Sigmoid colon (tissue), 7 donors: Measurements from ENCODE around the gene ARHGAP35. TPM values are rescaled to one million over a fixed set of nuclear protein-coding genes. Genes with fewer than 3 reads are reported as not detected.

ENCODE experiments used
- DNase-seq: peaks from one replicate; pipeline ENCODE4 v3.0.0-alpha.2; 2019
- H3K27ac ChIP-seq, 4 donors: fragments of 200-600 bp; sonication (generic); one replicate each; pipeline ENCODE4 v1.5.1; 2016 to 2019; ENCODE audit warnings: mild to moderate bottlenecking in 1 of 4
- H3K27me3 ChIP-seq, 3 donors: fragments of 200-600 bp; sonication (generic); one replicate each; pipeline ENCODE4 v1.5.1; 2019; ENCODE audit warnings: mild to moderate bottlenecking in 1 of 3
- H3K36me3 ChIP-seq, 4 donors: fragments of 200-600 bp; sonication (generic); one replicate each; pipeline ENCODE4 v1.5.1; 2016 to 2019
- H3K4me1 ChIP-seq, 4 donors: fragments of 200-600 bp; sonication (generic); one replicate each; pipeline ENCODE4 v1.5.1; 2017 to 2019
- H3K4me3 ChIP-seq, 4 donors: fragments of 200-600 bp; sonication (generic); one replicate each; pipeline ENCODE4 v1.5.1; 2017 to 2019; ENCODE audit warnings: mild to moderate bottlenecking in 2 of 4, moderate library complexity in 1 of 4
- H3K9me3 ChIP-seq, 4 donors: fragments of 200-600 bp in 3 of 4; sonication (generic) in 3 of 4; one replicate each; pipeline versions ENCODE4 v1.5.1 to v1.6.1; 2013 to 2019
- CTCF ChIP-seq, 4 experiments: fragments of 450-650 bp in 3 of 4; fragments of 200-600 bp in 1 of 4; IDR thresholded peaks; one replicate each; pipeline ENCODE4 v1.5.1; 2016 to 2019; ENCODE audit warnings: antibody characterized with exemption in 4 of 4, mild to moderate bottlenecking in 3 of 4, moderate library complexity in 2 of 4
- EP300 ChIP-seq, 4 donors: sonication (generic); formaldehyde crosslinking; IDR thresholded peaks; one replicate each; pipeline ENCODE4 v1.6.1; 2017; ENCODE audit warnings: antibody characterized with exemption in 4 of 4
- POLR2A ChIP-seq, 2 donors: fragments of 450-650 bp; IDR thresholded peaks; one replicate each; pipeline ENCODE4 v1.6.1; 2016; ENCODE audit warnings: antibody characterized with exemption in 2 of 2, mild to moderate bottlenecking in 2 of 2, moderate library complexity in 2 of 2
- POLR2AphosphoS5 ChIP-seq, 4 donors: sonication (generic); formaldehyde crosslinking; IDR thresholded peaks; one replicate each; pipeline ENCODE4 v1.6.1; 2017; ENCODE audit warnings: antibody characterized with exemption in 4 of 4
- WGBS, 2 donors: extraction: QIAGEN DNeasy Blood & Tissue Kit; methylation state at CpG; one replicate each; pipeline ENCODE4 v1.1.7; 2013; 5-methylcytosine and 5-hydroxymethylcytosine counted together
- intact Hi-C: fragments of 100-400 bp; cut with DNase I; formaldehyde crosslinking; loops from one replicate; pipeline ENCODE4 v1.15.1; 2023
- polyA plus RNA-seq, 3 donors: library from polyadenylated mRNA; stranded (reverse); fragments of 200-250 nt; gene quantifications; one replicate each; pipeline ENCODE4 v1.2.3, GENCODE V29; 2013
- total RNA-seq, 4 donors: library from RNA; depleted of rRNA; stranded (reverse); fragments of >200 nt; gene quantifications; one replicate each; pipeline ENCODE4 v1.1.0, GENCODE V29; 2016
- donor health status: healthy with polysubstance abuse.
- donor health status: Bipolar disorder and iron deficiency.
- donor health status: healthy.

Gene ARHGAP35
- total and polyA plus RNA-seq, 7 donors = 11.4 to 55.7 (median 35.6) TPM

- Histone ChIP-seq H3K9me3 (no peaks in the 10 kb centered on the region), H3K36me3 (no peaks in the 10 kb centered on the region), H3K27ac (peak overlapping the region in 1 of 4 donors; percentile 26), H3K27me3 (no peaks in the 10 kb centered on the region), H3K4me3 (no peak overlapping the region), H3K4me1 (peaks cover 0 to 35% (median 23%) of the 10 kb centered on the region in 4 donors)
- TF ChIP-seq POLR2A (IDR thresholded peaks at IDR 0.05) = no peak
- TF ChIP-seq EP300 (IDR thresholded peaks at IDR 0.05) = no peak
- no peak for TF ChIP-seq POLR2AphosphoS5 (IDR thresholded peaks at IDR 0.05)
- TF ChIP-seq CTCF (IDR thresholded peaks at IDR 0.05) = no peak
- 84 to 87% methylated on average over 5 of the region's 5 CpGs for WGBS, 2 donors
- intact Hi-C loops = no loop called here
- DNase-seq = peak; percentile 75
Measured at GRCh38 chr19:46898731-46899130, 37.9 kb downstream of the ARHGAP35 start.

- no peak overlapping the region for H3K4me3 ChIP-seq
- H3K36me3 ChIP-seq = no peaks in the 10 kb centered on the region
- H3K9me3 ChIP-seq = no peaks in the 10 kb centered on the region
- TF ChIP-seq POLR2AphosphoS5 (IDR thresholded peaks at IDR 0.05) = no peak
- no peak for TF ChIP-seq EP300 (IDR thresholded peaks at IDR 0.05)
- TF ChIP-seq POLR2A (IDR thresholded peaks at IDR 0.05) = no peak
- no peak for TF ChIP-seq CTCF (IDR thresholded peaks at IDR 0.05)
- intact Hi-C loops = no loop called here
- DNase-seq = no peak
- WGBS, 2 donors = 84 to 93% methylated on average over 5 of the region's 5 CpGs
- no peaks in the 10 kb centered on the region for H3K27me3 ChIP-seq
- no peak overlapping the region for H3K27ac ChIP-seq
- H3K4me1 ChIP-seq = peaks cover 0 to 51% (median 32%) of the 10 kb centered on the region in 4 donors
Measured at GRCh38 chr19:46900341-46900740, 39.5 kb downstream of the ARHGAP35 start.

GRCh38 chr19:46901701-46902401 is 41.1 kb downstream of the ARHGAP35 start:
- Histone ChIP-seq H3K27me3 (no peaks in the 10 kb centered on the region), H3K36me3 (no peaks in the 10 kb centered on the region), H3K27ac (no peak overlapping the region), H3K4me1 (peaks cover 0 to 52% (median 32%) of the 10 kb centered on the region in 4 donors), H3K4me3 (no peak overlapping the region), H3K9me3 (no peaks in the 10 kb centered on the region)
- no peak for DNase-seq
- no peak for TF ChIP-seq EP300 (IDR thresholded peaks at IDR 0.05)
- no peak for TF ChIP-seq CTCF (IDR thresholded peaks at IDR 0.05)
- TF ChIP-seq POLR2A (IDR thresholded peaks at IDR 0.05) = no peak
- TF ChIP-seq POLR2AphosphoS5 (IDR thresholded peaks at IDR 0.05) = no peak
- intact Hi-C loops = no loop called here

GRCh38 chr19:46902402-46902766 is 41.6 kb downstream of the ARHGAP35 start:
- 70 to 84% methylated on average over 4 of the region's 4 CpGs for WGBS, 2 donors
- no peak for TF ChIP-seq CTCF (IDR thresholded peaks at IDR 0.05)
- Histone ChIP-seq H3K4me3 (no peak overlapping the region), H3K27me3 (no peaks in the 10 kb centered on the region), H3K9me3 (no peaks in the 10 kb centered on the region), H3K4me1 (peaks cover 0 to 52% (median 32%) of the 10 kb centered on the region in 4 donors), H3K27ac (no peak overlapping the region), H3K36me3 (no peaks in the 10 kb centered on the region)
- no peak for DNase-seq
- intact Hi-C loops = no loop called here

GRCh38 chr19:46903458-46903857 is 42.7 kb downstream of the ARHGAP35 start:
- WGBS, 2 donors = 18 to 52% methylated on average over 3 of the region's 3 CpGs
- Histone ChIP-seq H3K4me1 (peaks cover 0 to 59% (median 34%) of the 10 kb centered on the region in 4 donors), H3K4me3 (no peak overlapping the region), H3K36me3 (no peaks in the 10 kb centered on the region), H3K9me3 (no peaks in the 10 kb centered on the region), H3K27me3 (no peaks in the 10 kb centered on the region), H3K27ac (peak overlapping the region in 1 of 4 donors; percentile 30)
- DNase-seq = no peak
- intact Hi-C loops = no loop called here
- TF ChIP-seq POLR2AphosphoS5 (IDR thresholded peaks at IDR 0.05) (no peak), POLR2A (IDR thresholded peaks at IDR 0.05) (no peak), EP300 (IDR thresholded peaks at IDR 0.05) (no peak), CTCF (IDR thresholded peaks at IDR 0.05) (no peak)
